Measurements from ENCODE around the gene CDC42. TPM values are rescaled to one million over a fixed set of nuclear protein-coding genes. Genes with fewer than 3 reads are reported as not detected.
A peak's percentile ranks its signal among the peaks of the same experiment; 100 is the strongest.

Gene CDC42
- total and polyA plus RNA-seq, 2 of the 13 experiments (the other 11 are each of a cell fraction or from before 2014, with no cell fraction given): 138 to 237 TPM

DNA sequence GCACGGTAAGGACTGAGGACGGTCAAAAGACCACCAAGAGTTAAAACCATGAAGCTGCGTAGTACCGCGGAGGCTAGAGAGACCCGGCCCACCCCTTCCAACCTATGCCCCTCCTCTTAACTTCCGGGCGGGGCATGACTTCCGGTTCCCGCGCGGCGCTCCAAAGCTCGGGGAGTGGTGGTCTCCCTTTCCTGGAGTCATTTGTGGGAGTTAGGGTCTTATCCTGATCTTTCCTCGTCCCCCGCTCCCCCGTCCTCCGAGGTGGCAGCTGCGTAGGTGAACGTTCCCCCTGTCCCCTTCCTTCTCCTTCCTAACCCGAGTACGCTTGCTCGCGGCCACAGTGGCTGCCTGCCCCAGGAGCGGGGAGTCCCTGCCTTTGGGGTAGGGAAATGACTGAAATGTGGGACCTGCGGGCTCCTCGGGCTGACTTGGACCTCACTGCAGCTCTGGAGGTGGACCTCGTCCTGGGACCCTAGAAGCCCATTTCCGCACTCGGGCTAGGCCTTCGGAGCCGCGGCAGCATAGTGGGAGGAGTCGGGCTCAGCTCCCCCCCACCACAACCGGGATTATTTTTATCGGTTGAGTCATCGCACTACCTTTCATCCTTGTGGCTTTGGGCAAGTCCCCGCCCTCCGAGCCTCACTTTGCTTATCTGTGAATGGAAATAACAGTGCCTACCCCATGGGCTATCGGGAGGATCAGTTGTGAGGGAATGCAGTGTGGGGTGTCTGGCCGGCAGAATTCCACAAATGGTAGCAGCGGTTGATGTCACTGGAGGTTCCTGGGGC is 26.9 kb upstream of the CDC42 start (continued):
- TF ChIP-seq, protein P1, sequence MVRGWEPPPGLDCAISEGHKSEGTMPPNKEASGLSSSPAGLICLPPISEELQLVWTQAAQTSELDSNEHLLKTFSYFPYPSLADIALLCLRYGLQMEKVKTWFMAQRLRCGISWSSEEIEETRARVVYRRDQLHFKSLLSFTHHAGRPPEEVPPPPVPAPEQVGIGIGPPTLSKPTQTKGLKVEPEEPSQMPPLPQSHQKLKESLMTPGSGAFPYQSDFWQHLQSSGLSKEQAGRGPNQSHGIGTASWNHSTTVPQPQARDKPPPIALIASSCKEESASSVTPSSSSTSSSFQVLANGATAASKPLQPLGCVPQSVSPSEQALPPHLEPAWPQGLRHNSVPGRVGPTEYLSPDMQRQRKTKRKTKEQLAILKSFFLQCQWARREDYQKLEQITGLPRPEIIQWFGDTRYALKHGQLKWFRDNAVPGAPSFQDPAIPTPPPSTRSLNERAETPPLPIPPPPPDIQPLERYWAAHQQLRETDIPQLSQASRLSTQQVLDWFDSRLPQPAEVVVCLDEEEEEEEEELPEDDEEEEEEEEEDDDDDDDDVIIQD (CRISPR knock-in tag; IDR thresholded peaks at IDR 0.05; ENCODE audit: low read depth): no peak
- TF ChIP-seq ZMAT3 (CRISPR knock-in tag; conservative IDR thresholded peaks at IDR 0.05): peak; percentile 75; the same call in 1 of the 2 replicates
- no peak for TF ChIP-seq NR3C1 (CRISPR knock-in tag; IDR thresholded peaks at IDR 0.05)
- TF ChIP-seq, protein P2, sequence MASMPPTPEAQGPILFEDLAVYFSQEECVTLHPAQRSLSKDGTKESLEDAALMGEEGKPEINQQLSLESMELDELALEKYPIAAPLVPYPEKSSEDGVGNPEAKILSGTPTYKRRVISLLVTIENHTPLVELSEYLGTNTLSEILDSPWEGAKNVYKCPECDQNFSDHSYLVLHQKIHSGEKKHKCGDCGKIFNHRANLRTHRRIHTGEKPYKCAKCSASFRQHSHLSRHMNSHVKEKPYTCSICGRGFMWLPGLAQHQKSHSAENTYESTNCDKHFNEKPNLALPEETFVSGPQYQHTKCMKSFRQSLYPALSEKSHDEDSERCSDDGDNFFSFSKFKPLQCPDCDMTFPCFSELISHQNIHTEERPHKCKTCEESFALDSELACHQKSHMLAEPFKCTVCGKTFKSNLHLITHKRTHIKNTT (CRISPR knock-in tag; IDR thresholded peaks at IDR 0.05): no peak
- TF ChIP-seq, protein P3, sequence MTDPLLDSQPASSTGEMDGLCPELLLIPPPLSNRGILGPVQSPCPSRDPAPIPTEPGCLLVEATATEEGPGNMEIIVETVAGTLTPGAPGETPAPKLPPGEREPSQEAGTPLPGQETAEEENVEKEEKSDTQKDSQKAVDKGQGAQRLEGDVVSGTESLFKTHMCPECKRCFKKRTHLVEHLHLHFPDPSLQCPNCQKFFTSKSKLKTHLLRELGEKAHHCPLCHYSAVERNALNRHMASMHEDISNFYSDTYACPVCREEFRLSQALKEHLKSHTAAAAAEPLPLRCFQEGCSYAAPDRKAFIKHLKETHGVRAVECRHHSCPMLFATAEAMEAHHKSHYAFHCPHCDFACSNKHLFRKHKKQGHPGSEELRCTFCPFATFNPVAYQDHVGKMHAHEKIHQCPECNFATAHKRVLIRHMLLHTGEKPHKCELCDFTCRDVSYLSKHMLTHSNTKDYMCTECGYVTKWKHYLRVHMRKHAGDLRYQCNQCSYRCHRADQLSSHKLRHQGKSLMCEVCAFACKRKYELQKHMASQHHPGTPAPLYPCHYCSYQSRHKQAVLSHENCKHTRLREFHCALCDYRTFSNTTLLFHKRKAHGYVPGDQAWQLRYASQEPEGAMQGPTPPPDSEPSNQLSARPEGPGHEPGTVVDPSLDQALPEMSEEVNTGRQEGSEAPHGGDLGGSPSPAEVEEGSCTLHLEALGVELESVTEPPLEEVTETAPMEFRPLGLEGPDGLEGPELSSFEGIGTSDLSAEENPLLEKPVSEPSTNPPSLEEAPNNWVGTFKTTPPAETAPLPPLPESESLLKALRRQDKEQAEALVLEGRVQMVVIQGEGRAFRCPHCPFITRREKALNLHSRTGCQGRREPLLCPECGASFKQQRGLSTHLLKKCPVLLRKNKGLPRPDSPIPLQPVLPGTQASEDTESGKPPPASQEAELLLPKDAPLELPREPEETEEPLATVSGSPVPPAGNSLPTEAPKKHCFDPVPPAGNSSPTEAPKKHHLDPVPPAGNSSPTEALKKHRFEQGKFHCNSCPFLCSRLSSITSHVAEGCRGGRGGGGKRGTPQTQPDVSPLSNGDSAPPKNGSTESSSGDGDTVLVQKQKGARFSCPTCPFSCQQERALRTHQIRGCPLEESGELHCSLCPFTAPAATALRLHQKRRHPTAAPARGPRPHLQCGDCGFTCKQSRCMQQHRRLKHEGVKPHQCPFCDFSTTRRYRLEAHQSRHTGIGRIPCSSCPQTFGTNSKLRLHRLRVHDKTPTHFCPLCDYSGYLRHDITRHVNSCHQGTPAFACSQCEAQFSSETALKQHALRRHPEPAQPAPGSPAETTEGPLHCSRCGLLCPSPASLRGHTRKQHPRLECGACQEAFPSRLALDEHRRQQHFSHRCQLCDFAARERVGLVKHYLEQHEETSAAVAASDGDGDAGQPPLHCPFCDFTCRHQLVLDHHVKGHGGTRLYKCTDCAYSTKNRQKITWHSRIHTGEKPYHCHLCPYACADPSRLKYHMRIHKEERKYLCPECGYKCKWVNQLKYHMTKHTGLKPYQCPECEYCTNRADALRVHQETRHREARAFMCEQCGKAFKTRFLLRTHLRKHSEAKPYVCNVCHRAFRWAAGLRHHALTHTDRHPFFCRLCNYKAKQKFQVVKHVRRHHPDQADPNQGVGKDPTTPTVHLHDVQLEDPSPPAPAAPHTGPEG (CRISPR knock-in tag; IDR thresholded peaks at IDR 0.05): no peak
- no peak for TF ChIP-seq ZNF337 (CRISPR knock-in tag; IDR thresholded peaks at IDR 0.05; ENCODE audit: borderline replicate concordance, low read depth)
- TF ChIP-seq, protein P4, sequence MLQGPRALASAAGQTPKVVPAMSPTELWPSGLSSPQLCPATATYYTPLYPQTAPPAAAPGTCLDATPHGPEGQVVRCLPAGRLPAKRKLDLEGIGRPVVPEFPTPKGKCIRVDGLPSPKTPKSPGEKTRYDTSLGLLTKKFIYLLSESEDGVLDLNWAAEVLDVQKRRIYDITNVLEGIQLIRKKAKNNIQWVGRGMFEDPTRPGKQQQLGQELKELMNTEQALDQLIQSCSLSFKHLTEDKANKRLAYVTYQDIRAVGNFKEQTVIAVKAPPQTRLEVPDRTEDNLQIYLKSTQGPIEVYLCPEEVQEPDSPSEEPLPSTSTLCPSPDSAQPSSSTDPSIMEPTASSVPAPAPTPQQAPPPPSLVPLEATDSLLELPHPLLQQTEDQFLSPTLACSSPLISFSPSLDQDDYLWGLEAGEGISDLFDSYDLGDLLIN (CRISPR knock-in tag; IDR thresholded peaks at IDR 0.05; ENCODE audit: borderline replicate concordance): peak; percentile 39; the same call in 1 of the 2 replicates
- no peak for TF ChIP-seq ZNF746 (CRISPR knock-in tag; IDR thresholded peaks at IDR 0.05)
- TF ChIP-seq GLI4 (CRISPR knock-in tag; IDR thresholded peaks at IDR 0.05; ENCODE audit: borderline replicate concordance): no peak
- TF ChIP-seq ZNF546 (CRISPR knock-in tag; conservative IDR thresholded peaks at IDR 0.05): no peak; the same call in 1 of the 2 replicates
- no peak for TF ChIP-seq ZNF567 (CRISPR knock-in tag; IDR thresholded peaks at IDR 0.05; ENCODE audit: borderline replicate concordance)
- no peak for TF ChIP-seq ATM (IDR thresholded peaks at IDR 0.05; ENCODE audit: borderline replicate concordance)
- TF ChIP-seq ZNF274 (CRISPR knock-in tag; IDR thresholded peaks at IDR 0.05): peak; percentile 91
- TF ChIP-seq, protein P5, sequence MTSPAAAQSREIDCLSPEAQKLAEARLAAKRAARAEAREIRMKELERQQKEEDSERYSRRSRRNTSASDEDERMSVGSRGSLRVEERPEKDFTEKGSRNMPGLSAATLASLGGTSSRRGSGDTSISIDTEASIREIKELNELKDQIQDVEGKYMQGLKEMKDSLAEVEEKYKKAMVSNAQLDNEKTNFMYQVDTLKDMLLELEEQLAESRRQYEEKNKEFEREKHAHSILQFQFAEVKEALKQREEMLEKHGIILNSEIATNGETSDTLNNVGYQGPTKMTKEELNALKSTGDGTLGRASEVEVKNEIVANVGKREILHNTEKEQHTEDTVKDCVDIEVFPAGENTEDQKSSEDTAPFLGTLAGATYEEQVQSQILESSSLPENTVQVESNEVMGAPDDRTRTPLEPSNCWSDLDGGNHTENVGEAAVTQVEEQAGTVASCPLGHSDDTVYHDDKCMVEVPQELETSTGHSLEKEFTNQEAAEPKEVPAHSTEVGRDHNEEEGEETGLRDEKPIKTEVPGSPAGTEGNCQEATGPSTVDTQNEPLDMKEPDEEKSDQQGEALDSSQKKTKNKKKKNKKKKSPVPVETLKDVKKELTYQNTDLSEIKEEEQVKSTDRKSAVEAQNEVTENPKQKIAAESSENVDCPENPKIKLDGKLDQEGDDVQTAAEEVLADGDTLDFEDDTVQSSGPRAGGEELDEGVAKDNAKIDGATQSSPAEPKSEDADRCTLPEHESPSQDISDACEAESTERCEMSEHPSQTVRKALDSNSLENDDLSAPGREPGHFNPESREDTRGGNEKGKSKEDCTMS (CRISPR knock-in tag; conservative IDR thresholded peaks at IDR 0.05): no peak

Data from HepG2 (cell line).